Natural killer cell (primary cell): ENCODE data around the gene STRN3. TPM values are rescaled to one million over a fixed set of nuclear protein-coding genes. Genes with fewer than 3 reads are reported as not detected.

Experiments
- ATAC-seq, 3 donors: fragments of 150-1000 bp in 2 of 3; fragments of 200-7000 bp in 1 of 3; cut with Tn5 transposase; 1 replicate in 1 of 3; 2 replicates in 2 of 3; pipeline ENCODE4 v1.10.0; 2021; ENCODE audit warnings: mild to moderate bottlenecking in 2 of 3, moderate library complexity in 2 of 3
- DNase-seq, 2 donors: peaks; one replicate each; pipeline versions ENCODE4 v3.0.0 to v3.0.0-alpha.2; 2013 to 2021; ENCODE audit warnings: mixed read lengths in 1 of 2
- H3K27ac ChIP-seq: one replicate; pipeline ENCODE4 v1.5.1; 2013; ENCODE audit warnings: mild to moderate bottlenecking, low read length
- H3K27me3 ChIP-seq: one replicate; pipeline ENCODE4 v1.6.1; 2013; ENCODE audit warnings: low read length; ENCODE audit not compliant: control insufficient read depth, insufficient read depth
- H3K36me3 ChIP-seq: one replicate; pipeline ENCODE4 v1.6.1; 2013; ENCODE audit warnings: low read length; ENCODE audit not compliant: control insufficient read depth, insufficient read depth
- H3K4me1 ChIP-seq: one replicate; pipeline ENCODE4 v1.6.1; 2013; ENCODE audit warnings: low read length; ENCODE audit not compliant: control insufficient read depth, insufficient read depth
- H3K4me3 ChIP-seq: one replicate; pipeline ENCODE4 v1.5.1; 2013; ENCODE audit warnings: low read length
- H3K9me3 ChIP-seq: one replicate; pipeline ENCODE4 v1.6.1; 2013; ENCODE audit warnings: low read length; ENCODE audit not compliant: control insufficient read depth, insufficient read depth
- H3K27ac Mint-ChIP-seq, 2 donors: one replicate each; pipeline ENCODE4 v1.8.0; 2022; ENCODE audit warnings: mild to moderate bottlenecking in 2 of 2, mixed read lengths in 2 of 2, moderate library complexity in 1 of 2
- H3K27me3 Mint-ChIP-seq, 2 donors: one replicate each; pipeline ENCODE4 v1.8.0; 2022; ENCODE audit warnings: low read depth in 2 of 2, mixed read lengths in 2 of 2
- H3K36me3 Mint-ChIP-seq: one replicate; pipeline ENCODE4 v1.8.0; 2022; ENCODE audit warnings: mixed read lengths
- H3K4me1 Mint-ChIP-seq, 2 donors: one replicate each; pipeline ENCODE4 v1.8.0; 2022; ENCODE audit warnings: mixed read lengths in 2 of 2
- H3K4me3 Mint-ChIP-seq: one replicate; pipeline ENCODE4 v1.8.0; 2022; ENCODE audit warnings: mild to moderate bottlenecking, moderate library complexity, mixed read lengths
- H3K9me3 Mint-ChIP-seq, 2 donors: one replicate each; pipeline ENCODE4 v1.8.0; 2022; ENCODE audit warnings: mixed read lengths in 2 of 2
- CTCF ChIP-seq: fragments of 200-600 bp; IDR thresholded peaks from one replicate; pipeline ENCODE4 v1.8.0; 2022; ENCODE audit warnings: antibody characterized with exemption
- whole genome bisulfite sequencing: methylation state at CpG from one replicate; pipeline ENCODE4 v1.1.7; 2013; ENCODE audit warnings: missing lambda C conversion rate; ENCODE audit not compliant: insufficient coverage; 5-methylcytosine and 5-hydroxymethylcytosine counted together
- intact Hi-C: fragments of 100-400 bp; cut with micrococcal nuclease; formaldehyde crosslinking; loops from one replicate; pipeline ENCODE4 v1.14.2; 2022
- total RNA-seq, 4 donors: library from RNA; stranded (reverse); fragments of 120-200 nt in 1 of 4; gene quantifications; one replicate each; pipeline versions ENCODE4 v1.2.3 to v1.2.4, GENCODE V29; 2013 to 2022

STRN3 gene
- total RNA-seq, 3 donors from 2014 or later (not counting 1 experiment from before 2014, with no cell fraction given): 19.5 to 34.2 (median 31.1) TPM

- 5% methylated on average over 48 of the region's 48 CpGs for WGBS
- Histone ChIP-seq H3K9me3 (no peaks in the 10 kb centered on the region), H3K27me3 (peaks cover 28% of the 10 kb centered on the region), H3K36me3 (no peaks in the 10 kb centered on the region), H3K4me1 (peaks cover 10% of the 10 kb centered on the region), H3K27ac (no peak overlapping the region), H3K4me3 (peak overlapping the region; percentile 37)
- Mint-ChIP-seq H3K36me3 (no peaks in the 10 kb centered on the region), H3K27me3 (peaks cover 45 to 48% of the 10 kb centered on the region in 2 donors), H3K9me3 (no peaks in the 10 kb centered on the region), H3K4me1 (peaks cover 0 to 15% of the 10 kb centered on the region in 2 donors), H3K4me3 (peak overlapping the region; percentile 89), H3K27ac (no peak overlapping the region)
- no peak for TF ChIP-seq CTCF
- intact Hi-C loops: no loop called here
- ATAC-seq (peak in 2 of 3 donors; percentile 23 to 27), DNase-seq (peak in 1 of 2 donors; percentile 3)
Measured at GRCh38 chr14:30874999-30875787, 151.0 kb downstream of the STRN3 start.

- no peaks in the 10 kb centered on the region for H3K9me3 Mint-ChIP-seq
- peak; percentile 38 for TF ChIP-seq CTCF
- peaks cover 28% of the 10 kb centered on the region for H3K27me3 ChIP-seq
- peaks cover 46 to 54% of the 10 kb centered on the region in 2 donors for H3K27me3 Mint-ChIP-seq
- 2% methylated on average over 99 of the region's 99 CpGs for WGBS
- no peaks in the 10 kb centered on the region for H3K9me3 ChIP-seq
- intact Hi-C loops: no loop called here
- peak within 1 kb of the TSS; percentile 89 for H3K4me3 Mint-ChIP-seq
- DNase-seq (peak; percentile 18 to 39), ATAC-seq (peak; percentile 68 to 83 (median 78))
- H3K36me3 ChIP-seq: no peaks in the 10 kb centered on the region
- H3K4me1 Mint-ChIP-seq: peaks cover 0 to 15% of the 10 kb centered on the region in 2 donors
- H3K27ac ChIP-seq: no peak within 1 kb of the TSS
- no peak within 1 kb of the TSS for H3K27ac Mint-ChIP-seq
- no peaks in the 10 kb centered on the region for H3K36me3 Mint-ChIP-seq
- peaks cover 10% of the 10 kb centered on the region for H3K4me1 ChIP-seq
- H3K4me3 ChIP-seq: peak within 1 kb of the TSS; percentile 37
Measured at GRCh38 chr14:30874120-30874998, 151.8 kb downstream of the STRN3 start, which contains the start of gene COCH. Gene COCH, plus strand, starts transcription at chr14:30874559. Its CDS starts 380 bp downstream, at chr14:30874939.

GRCh38 chr14:30873308-30874119, 152.7 kb downstream of the STRN3 start:
- H3K4me3 ChIP-seq: no peak overlapping the region
- Mint-ChIP-seq H3K27ac (no peak overlapping the region), H3K9me3 (no peaks in the 10 kb centered on the region), H3K27me3 (peaks cover 49 to 60% of the 10 kb centered on the region in 2 donors), H3K4me1 (peaks cover 0 to 15% of the 10 kb centered on the region in 2 donors), H3K36me3 (no peaks in the 10 kb centered on the region), H3K4me3 (peak overlapping the region; percentile 76)
- no peak for ATAC-seq
- TF ChIP-seq CTCF: no peak
- peaks cover 10% of the 10 kb centered on the region for H3K4me1 ChIP-seq
- H3K9me3 ChIP-seq: no peaks in the 10 kb centered on the region
- intact Hi-C loops: no loop called here
- no peak overlapping the region for H3K27ac ChIP-seq
- peaks cover 28% of the 10 kb centered on the region for H3K27me3 ChIP-seq
- DNase-seq: no peak
- no peaks in the 10 kb centered on the region for H3K36me3 ChIP-seq
- 70% methylated on average over 18 of the region's 20 CpGs for WGBS
